ENCODE data around the gene CORO1C.

Gene CORO1C

GRCh38 chr12:108696111-108696995 lies 35.0 kb downstream of the CORO1C start:
- peak; percentile 29 for DNase-seq

- no peak for DNase-seq
Observed at GRCh38 chr12:108694812-108695278, 36.5 kb downstream of the CORO1C start.

GRCh38 chr12:108693751-108694150 lies 37.6 kb downstream of the CORO1C start:
- no peak for DNase-seq

DNA sequence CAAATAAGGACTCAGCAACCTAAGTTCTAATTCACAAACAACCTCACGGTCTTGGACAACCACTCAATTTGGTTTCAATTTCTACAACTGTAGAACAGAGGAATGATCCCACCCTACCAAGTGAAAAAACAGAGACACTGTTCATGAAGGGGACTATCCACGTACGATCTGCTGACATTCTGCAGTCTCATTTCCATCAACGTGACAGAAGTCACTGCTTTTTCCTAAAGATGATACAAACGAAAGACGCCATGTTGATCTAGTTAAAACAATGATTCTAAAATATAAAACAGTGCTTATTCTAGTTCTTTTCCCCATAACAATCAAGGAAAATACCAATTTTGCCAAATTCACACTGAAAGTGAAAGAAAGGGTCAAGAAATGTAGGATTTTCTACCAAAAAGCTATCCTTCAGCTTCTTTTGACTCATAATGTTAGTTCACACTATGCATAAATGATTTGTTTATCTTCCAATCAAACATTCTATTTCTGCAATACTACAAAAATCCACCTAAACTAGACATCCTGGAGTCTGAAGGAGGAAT lies 38.1 kb downstream of the CORO1C start:
- no peak for DNase-seq

DNA sequence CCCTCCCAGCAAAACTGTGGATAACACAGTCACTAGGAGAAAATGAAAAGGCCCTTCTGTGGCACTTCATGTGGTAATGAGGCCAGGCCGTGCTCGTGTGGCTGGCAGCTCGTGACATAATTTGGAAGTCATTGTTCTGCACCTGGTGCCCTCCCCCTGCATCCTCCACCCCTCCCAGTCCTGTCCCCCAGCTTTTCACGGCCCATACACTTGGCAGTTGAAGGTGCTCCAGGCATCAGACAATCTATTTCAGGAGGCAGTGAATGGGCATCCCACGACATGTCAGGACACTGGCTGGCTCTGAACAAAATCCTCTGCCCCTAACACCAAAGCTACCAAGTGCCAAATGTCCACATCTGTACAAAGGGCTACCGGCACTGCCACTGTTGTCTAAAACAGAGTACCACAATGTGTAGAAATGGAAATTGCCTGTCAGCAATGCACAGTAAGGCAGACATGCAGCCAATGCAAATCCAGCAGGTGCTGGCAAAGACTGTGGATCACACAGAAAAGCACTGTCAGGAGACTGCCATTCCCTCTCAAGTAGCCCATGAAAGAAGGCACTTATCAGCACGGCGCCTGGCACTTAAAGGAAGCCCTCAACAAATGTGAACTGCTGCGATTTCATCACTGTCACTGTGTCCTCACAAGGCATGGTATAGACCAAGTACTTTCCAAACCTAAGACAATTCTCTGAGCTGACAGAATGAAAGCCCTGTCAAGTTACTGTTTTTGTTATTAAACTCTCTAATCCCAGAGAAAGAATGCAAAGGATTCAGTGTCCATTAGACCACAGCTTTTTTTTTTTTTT lies 39.1 kb downstream of the CORO1C start:
- no peak for DNase-seq

GRCh38 chr12:108691175-108691997 lies 39.9 kb downstream of the CORO1C start:
- DNase-seq = peak; percentile 84

- no peak for DNase-seq
Observed at GRCh38 chr12:108690542-108691174, 40.7 kb downstream of the CORO1C start.

- no peak for DNase-seq
Observed at GRCh38 chr12:108690191-108690518, 41.2 kb downstream of the CORO1C start.

GRCh38 chr12:108689314-108690190 lies 41.8 kb downstream of the CORO1C start:
- peak; percentile 48 for DNase-seq

- DNase-seq = no peak
Observed at GRCh38 chr12:108686780-108687179, 44.5 kb downstream of the CORO1C start.

GRCh38 chr12:108685469-108686260 lies 45.7 kb downstream of the CORO1C start:
- DNase-seq = no peak

DNA sequence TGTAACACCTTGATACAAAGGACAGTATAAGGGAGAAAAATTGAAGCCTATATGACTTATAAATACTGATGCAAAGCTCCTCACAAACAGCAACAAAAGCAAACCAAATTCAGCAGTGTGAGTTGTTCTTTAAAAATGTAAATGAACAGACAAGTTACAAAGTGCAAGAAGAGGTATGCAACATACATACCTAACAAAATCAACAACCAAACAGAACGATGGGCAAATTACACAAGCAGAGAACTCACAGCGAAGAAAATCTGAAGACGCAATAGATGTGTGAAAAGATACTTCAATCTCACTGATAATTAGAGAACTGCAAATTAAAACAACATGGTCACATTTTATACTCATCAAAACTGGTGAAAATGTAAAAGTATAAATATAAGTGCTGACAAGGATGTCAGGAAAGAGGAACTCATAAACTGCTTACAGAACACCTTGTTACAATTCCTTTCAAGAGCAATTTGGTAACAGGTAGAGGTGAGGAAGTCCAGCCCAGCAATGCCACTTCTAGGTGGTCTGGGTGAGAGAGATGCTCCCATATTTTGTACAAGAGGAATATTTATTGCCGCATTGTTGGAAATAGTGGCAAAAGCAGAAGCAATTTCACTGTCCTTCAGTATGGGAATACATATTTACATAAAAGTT lies 47.3 kb downstream of the CORO1C start:
- no peak for DNase-seq

DNA sequence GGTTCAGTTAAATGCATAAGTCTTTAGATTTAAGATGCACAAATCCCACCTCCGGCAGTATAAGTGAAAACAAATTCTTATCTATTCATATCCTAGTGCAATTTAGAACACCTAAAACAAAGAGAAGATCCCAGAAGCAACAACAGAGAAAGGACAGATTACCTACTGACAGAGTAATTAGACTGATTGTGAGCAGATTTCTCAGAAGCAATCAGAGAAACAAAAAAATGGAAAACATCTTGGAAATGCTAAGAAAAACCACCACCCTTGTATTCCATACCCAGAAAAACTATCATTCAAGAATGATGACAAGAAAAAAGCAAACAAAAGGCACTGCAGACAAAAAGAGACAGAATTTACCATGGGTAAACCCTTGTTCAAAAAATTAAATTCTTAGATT lies 50.0 kb downstream of the CORO1C start:
- DNase-seq = no peak

DNA sequence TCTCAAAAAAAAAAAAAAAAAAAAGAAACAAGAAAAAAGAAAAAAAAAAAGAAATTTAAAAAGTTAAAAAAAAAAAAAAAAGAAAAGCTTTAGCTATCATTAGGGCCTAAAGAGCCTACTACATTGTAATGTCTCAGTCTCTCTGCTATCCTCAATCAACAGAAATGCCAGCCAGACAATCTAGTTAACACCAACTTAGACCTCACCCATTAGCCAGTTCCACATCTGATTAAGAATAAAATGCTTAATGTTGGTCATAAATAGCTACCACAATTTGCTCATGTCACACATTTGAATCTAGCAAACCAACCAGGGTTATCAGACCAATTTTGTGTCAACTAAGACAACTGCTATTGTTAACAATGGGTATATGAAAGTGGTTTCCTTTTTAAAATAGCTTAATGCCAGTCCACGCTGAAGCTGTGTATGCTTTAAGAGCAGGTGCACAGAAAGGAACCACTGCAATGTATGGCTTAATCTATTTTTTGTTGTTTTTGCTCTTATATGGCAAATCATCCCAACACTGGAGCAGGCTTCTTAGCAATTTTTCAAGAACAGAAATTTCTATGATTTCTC lies 52.1 kb downstream of the CORO1C start:
- DNase-seq = no peak

GRCh38 chr12:108678104-108678730 lies 53.1 kb downstream of the CORO1C start:
- no peak for DNase-seq

GRCh38 chr12:108677381-108677780 lies 53.9 kb downstream of the CORO1C start:
- DNase-seq = no peak

DNA sequence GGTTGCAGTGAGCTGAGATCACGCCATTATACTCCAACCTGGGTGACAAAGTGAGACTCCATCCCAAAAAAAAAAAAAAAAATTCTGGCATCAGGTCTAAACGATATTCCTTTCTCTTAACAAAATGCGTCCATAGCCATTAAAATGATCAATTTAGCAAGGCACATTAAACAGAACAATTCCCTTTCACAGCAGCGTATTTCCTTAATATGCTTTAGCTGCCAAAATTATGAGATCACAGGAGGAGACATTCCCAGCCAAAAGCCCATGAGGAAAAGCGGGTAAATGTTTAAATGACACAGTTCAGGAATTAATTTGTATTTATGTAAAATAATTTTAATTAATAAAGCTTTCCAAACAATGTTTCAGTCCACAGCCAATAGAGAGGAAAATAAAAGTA lies 54.6 kb downstream of the CORO1C start:
- DNase-seq = no peak

DNA sequence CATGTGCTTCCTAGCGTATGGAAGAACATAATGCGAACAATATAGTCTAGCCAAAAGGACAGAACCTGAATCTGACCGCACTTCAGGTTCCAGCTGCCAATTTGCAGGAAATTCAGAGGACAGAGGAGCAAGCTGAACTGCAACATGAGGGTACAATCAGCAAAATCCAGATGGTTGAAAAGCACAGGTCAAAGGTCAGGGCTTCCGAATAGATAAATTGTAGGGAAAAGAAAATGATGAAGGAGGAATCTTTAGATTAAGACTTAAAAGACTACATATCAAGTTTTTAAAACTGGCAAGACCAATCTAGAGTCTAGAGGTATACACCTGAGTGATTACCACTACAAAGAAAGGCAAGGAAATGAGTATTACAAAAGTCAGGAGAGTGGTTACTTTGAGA lies 55.5 kb downstream of the CORO1C start:
- no peak for DNase-seq

- DNase-seq = no peak
Observed at GRCh38 chr12:108672054-108672453, 59.3 kb downstream of the CORO1C start.
